HEK293 (cell line): ENCODE results near the gene LIN54.
"Not testable (repeated sequence)": the region's sequence is repeated elsewhere in the genome, so short reads cannot be mapped to it uniquely, and the experiment has no call there.

Experiments used
- CTCF ChIA-PET: fragments of 350-600 bp; formaldehyde crosslinking; extraction: SDS; loops from one replicate; lab custom pipeline; 2021; ENCODE audit warnings: antibody characterized with exemption; lab: Yijun Ruan, JAX
- POLR2A ChIA-PET: fragments of 300-600 bp; formaldehyde crosslinking; extraction: SDS; loops from one replicate; lab custom pipeline; 2020; ENCODE audit warnings: antibody characterized with exemption, inconsistent platforms; lab: Yijun Ruan, JAX
- H3K27ac ChIP-seq: fragments of 200-500 bp; sonication (Bioruptor generic); 2 replicates; pipeline ENCODE4 v1.5.1; 2014; ENCODE audit warnings: low read depth, low read length, control low read depth, inconsistent platforms; ENCODE audit errors: extremely low read depth
- H3K36me3 ChIP-seq, 2 experiments: fragments of 200-500 bp in 1 of 2; sonication (Bioruptor generic) in 1 of 2; 1 replicate in 1 of 2; 2 replicates in 1 of 2; pipeline ENCODE4 v1.5.1; 2014 to 2017; ENCODE audit warnings: inconsistent platforms in 2 of 2, low read length in 2 of 2; ENCODE audit not compliant: control insufficient read depth in 2 of 2, insufficient read depth in 1 of 2
- H3K4me1 ChIP-seq: fragments of 200-500 bp; sonication (Bioruptor generic); 2 replicates; pipeline ENCODE4 v1.5.1; 2014; ENCODE audit warnings: mild to moderate bottlenecking, low read length, inconsistent platforms; ENCODE audit not compliant: control insufficient read depth, insufficient read depth
- H3K4me3 ChIP-seq: 2 replicates; pipeline ENCODE4 v1.5.1; 2011; ENCODE audit warnings: low read depth, mild to moderate bottlenecking, control low read depth, low read length, moderate library complexity
- H3K9me3 ChIP-seq: fragments of 200-500 bp; sonication (Bioruptor generic); 2 replicates; pipeline ENCODE4 v1.5.1; 2014; ENCODE audit warnings: low read depth, low read length, inconsistent platforms; ENCODE audit not compliant: control insufficient read depth, insufficient read depth
- HOXD13 ChIP-seq: sonication (generic); formaldehyde crosslinking; IDR thresholded peaks from 2 replicates; pipeline ENCODE4 v1.8.0; 2022; ENCODE audit warnings: missing genetic modification reagents, borderline replicate concordance
- KLF10 ChIP-seq: fragments of 450-650 bp; IDR thresholded peaks from 2 replicates; pipeline ENCODE4 v1.5.1; 2018; ENCODE audit warnings: missing biosample characterization, mild to moderate bottlenecking, missing genetic modification characterization
- SETDB1 ChIP-seq: IDR thresholded peaks from one replicate; pipeline ENCODE4 v1.6.1; 2017; ENCODE audit warnings: mild to moderate bottlenecking, low read length, moderate library complexity, mixed read lengths; ENCODE audit not compliant: insufficient read length
- ZNF133 ChIP-seq: fragments of 450-650 bp; formaldehyde crosslinking; IDR thresholded peaks from 2 replicates; pipeline ENCODE4 v1.5.1; 2016; ENCODE audit warnings: missing biosample characterization, missing genetic modification characterization
- ZNF146 ChIP-seq: fragments of 450-650 bp; formaldehyde crosslinking; IDR thresholded peaks from 2 replicates; pipeline ENCODE4 v1.5.1; 2016; ENCODE audit warnings: missing biosample characterization, missing genetic modification characterization
- ZNF214 ChIP-seq: fragments of 450-650 bp; formaldehyde crosslinking; IDR thresholded peaks from 2 replicates; pipeline ENCODE4 v1.5.1; 2017; ENCODE audit warnings: missing biosample characterization, mild to moderate bottlenecking, missing genetic modification characterization, borderline replicate concordance
- ZNF274 ChIP-seq, 2 experiments: fragments of 200-500 bp in 1 of 2; fragments of 450-650 bp in 1 of 2; sonication (Bioruptor generic) in 1 of 2; formaldehyde crosslinking in 1 of 2; IDR thresholded peaks; 2 replicates each; pipeline versions ENCODE4 v1.5.1 to v1.6.1; 2014 to 2016; ENCODE audit warnings: borderline replicate concordance in 1 of 2, inconsistent platforms in 1 of 2, low read length in 1 of 2, missing biosample characterization in 1 of 2, missing genetic modification characterization in 1 of 2
- ZNF280D ChIP-seq: fragments of 450-650 bp; formaldehyde crosslinking; IDR thresholded peaks from 2 replicates; pipeline ENCODE4 v1.5.1; 2016; ENCODE audit warnings: missing biosample characterization, missing genetic modification characterization
- ZNF302 ChIP-seq: fragments of 450-650 bp; formaldehyde crosslinking; IDR thresholded peaks from 2 replicates; pipeline ENCODE4 v1.5.1; 2016; ENCODE audit warnings: missing biosample characterization, missing genetic modification characterization, low read depth
- ZNF521 ChIP-seq: fragments of 450-650 bp; formaldehyde crosslinking; IDR thresholded peaks from 2 replicates; pipeline ENCODE4 v1.5.1; 2017; ENCODE audit warnings: missing biosample characterization, mild to moderate bottlenecking, missing genetic modification characterization
- ZNF580 ChIP-seq: fragments of 450-650 bp; formaldehyde crosslinking; IDR thresholded peaks from 2 replicates; pipeline ENCODE4 v1.5.1; 2016; ENCODE audit warnings: missing biosample characterization, missing genetic modification characterization
- ZNF670 ChIP-seq: fragments of 450-650 bp; formaldehyde crosslinking; IDR thresholded peaks from 2 replicates; pipeline ENCODE4 v1.5.1; 2016; ENCODE audit warnings: missing biosample characterization, missing genetic modification characterization, low read depth

The LIN54 gene

GRCh38 chr4:82988323-82988832 is 22.2 kb downstream of the LIN54 start:
- CTCF ChIA-PET = no interaction called here
- Histone ChIP-seq H3K27ac (no peak overlapping the region), H3K36me3 (peaks cover 0 to 7% of the 10 kb centered on the region in 2 experiments; a peak in 1 of 3 replicates), H3K4me1 (no peaks in the 10 kb centered on the region), H3K4me3 (no peak overlapping the region), H3K9me3 (no peaks in the 10 kb centered on the region)
- POLR2A ChIA-PET = no interaction called here
- TF ChIP-seq ZNF214 (tag by site-specific recombination) = no peak
- TF ChIP-seq ZNF146 (tag by site-specific recombination) = peak; percentile 59

GRCh38 chr4:82987519-82987918 is 23.1 kb downstream of the LIN54 start:
- H3K4me3 ChIP-seq, POLR2A ChIA-PET, H3K4me1 ChIP-seq, H3K27ac ChIP-seq, H3K9me3 ChIP-seq, H3K36me3 ChIP-seq, CTCF ChIA-PET: not testable (repeated sequence)
- 0 out of 2 replicates have a peak, but pooled peaks have one; percentile 25 for TF ChIP-seq ZNF580 (tag by site-specific recombination)
- 0 out of 2 replicates have a peak, but pooled peaks have one; percentile 36 for TF ChIP-seq ZNF280D
- peak; percentile 88 for TF ChIP-seq ZNF146 (tag by site-specific recombination)

- ChIA-PET CTCF (no interaction called here), POLR2A (no interaction called here)
- Histone ChIP-seq H3K27ac (no peak overlapping the region), H3K4me1 (no peaks in the 10 kb centered on the region), H3K9me3 (no peaks in the 10 kb centered on the region), H3K36me3 (peaks cover 0 to 10% of the 10 kb centered on the region in 2 experiments; a peak in 2 of 3 replicates), H3K4me3 (no peak overlapping the region)
- TF ChIP-seq ZNF521 (tag by site-specific recombination) = no peak
- TF ChIP-seq KLF10 = peak; percentile 50; the same call in 1 of the 2 replicates
- TF ChIP-seq SETDB1 = no peak
Measured at GRCh38 chr4:82984459-82984858, 26.2 kb downstream of the LIN54 start.

- Histone ChIP-seq H3K27ac (no peak overlapping the region), H3K4me1 (no peaks in the 10 kb centered on the region), H3K4me3 (no peak overlapping the region), H3K36me3 (peaks cover 0 to 12% of the 10 kb centered on the region in 2 experiments; a peak in 2 of 3 replicates), H3K9me3 (no peaks in the 10 kb centered on the region)
- TF ChIP-seq ZNF274 (IDR thresholded peaks at IDR 0.05; ENCODE audit: low read length) (no peak), ZNF274 (tag by site-specific recombination; IDR thresholded peaks at IDR 0.05; ENCODE audit: borderline replicate concordance) (no peak), ZNF302 (tag by site-specific recombination) (no peak), ZNF133 (tag by site-specific recombination) (no peak), ZNF670 (tag by site-specific recombination) (no peak), HOXD13 (no peak)
- ChIA-PET CTCF (no interaction called here), POLR2A (no interaction called here)
Measured at GRCh38 chr4:82983444-82983843, 27.2 kb downstream of the LIN54 start.
